ENCODE data around the gene GALM.

DNA sequence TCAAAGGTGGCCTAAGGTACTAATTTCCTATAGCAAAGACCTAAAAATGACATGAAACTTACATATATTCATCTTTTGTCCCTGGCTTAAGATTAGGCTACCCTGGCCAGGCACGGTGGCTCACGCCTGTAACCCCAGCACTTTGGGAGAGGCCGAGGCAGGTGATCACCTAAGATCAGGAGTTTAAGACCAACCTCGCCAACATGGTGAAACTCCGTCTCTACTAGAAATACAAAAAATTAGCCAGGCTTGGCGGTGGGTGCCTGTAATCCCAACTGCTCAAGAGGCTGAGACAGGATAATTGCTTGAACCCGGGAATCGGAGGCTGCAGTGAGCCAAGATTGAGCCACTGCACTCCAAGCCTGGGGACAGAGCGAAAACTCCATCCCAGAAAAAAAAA, 79.4 kb downstream of the GALM start:
- TF ChIP-seq, protein P1, sequence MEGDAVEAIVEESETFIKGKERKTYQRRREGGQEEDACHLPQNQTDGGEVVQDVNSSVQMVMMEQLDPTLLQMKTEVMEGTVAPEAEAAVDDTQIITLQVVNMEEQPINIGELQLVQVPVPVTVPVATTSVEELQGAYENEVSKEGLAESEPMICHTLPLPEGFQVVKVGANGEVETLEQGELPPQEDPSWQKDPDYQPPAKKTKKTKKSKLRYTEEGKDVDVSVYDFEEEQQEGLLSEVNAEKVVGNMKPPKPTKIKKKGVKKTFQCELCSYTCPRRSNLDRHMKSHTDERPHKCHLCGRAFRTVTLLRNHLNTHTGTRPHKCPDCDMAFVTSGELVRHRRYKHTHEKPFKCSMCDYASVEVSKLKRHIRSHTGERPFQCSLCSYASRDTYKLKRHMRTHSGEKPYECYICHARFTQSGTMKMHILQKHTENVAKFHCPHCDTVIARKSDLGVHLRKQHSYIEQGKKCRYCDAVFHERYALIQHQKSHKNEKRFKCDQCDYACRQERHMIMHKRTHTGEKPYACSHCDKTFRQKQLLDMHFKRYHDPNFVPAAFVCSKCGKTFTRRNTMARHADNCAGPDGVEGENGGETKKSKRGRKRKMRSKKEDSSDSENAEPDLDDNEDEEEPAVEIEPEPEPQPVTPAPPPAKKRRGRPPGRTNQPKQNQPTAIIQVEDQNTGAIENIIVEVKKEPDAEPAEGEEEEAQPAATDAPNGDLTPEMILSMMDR (IDR thresholded peaks at IDR 0.05; ENCODE audit: low read length), result no peak
- no peak for TF ChIP-seq EZH2 (IDR thresholded peaks at IDR 0.05; ENCODE audit: borderline replicate concordance, low read length)
